SW 1271 (cell line): Measurements from ENCODE around the gene FAM107A.
"Not testable (repeated sequence)": the region's sequence is repeated elsewhere in the genome, so short reads cannot be mapped to it uniquely, and the experiment has no call there.

Source experiments
- DNase-seq, 2 experiments: peaks; one replicate each; lab custom pipeline; 2025; lab: John Stamatoyannopoulos, UW

Gene FAM107A

DNA sequence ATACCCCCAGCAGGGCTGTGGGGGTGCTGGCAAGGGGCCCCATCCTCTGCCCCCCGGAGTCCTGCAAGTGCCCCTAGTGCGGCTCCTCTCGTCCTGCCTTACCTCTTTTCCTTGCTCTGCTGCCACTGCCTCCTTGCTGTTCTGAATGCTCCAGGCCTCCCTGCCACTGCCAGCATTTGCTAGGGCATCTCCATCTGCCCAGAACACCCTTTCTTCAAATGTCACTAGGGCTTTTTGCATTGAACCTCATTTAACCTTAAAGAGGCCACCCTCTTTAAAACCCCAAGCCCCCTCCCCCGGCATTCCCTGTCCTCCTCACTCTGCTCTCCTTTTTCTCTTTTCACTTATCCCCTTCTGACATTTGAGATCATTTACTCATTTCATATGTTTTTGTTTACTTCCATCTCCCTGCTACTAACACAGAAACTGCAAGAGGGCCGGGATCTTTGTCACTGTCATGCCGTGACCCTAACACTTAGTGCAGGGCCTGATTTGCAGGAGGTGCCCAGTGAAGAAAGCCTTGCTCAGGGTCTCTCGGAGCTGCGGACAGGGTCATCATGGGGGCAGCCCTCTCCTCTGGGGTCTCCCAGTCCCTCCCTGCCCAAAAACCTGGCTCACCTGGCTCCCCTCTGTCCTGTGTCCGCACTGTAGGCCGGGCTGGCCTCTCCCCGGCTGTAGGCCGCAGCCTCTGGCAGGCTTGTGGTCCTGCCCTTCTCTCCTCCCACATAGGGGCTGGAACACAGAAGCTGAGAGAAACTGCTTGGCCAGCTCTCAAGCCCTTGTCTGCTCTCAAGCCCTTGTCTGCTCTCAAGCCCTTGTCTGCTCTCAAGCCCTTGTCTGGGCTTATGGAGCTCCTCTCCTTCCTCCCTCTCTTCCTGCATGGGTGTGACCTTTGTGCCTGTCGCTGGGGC is 40.4 kb downstream of the FAM107A start, which contains the start of gene ACOX2:
ACOX2 (minus strand) TSS at position 690 of the 911 bp plus-strand sequence. CDS start 2,084 bp downstream, outside the sequence.
- DNase-seq = no peak

DNA sequence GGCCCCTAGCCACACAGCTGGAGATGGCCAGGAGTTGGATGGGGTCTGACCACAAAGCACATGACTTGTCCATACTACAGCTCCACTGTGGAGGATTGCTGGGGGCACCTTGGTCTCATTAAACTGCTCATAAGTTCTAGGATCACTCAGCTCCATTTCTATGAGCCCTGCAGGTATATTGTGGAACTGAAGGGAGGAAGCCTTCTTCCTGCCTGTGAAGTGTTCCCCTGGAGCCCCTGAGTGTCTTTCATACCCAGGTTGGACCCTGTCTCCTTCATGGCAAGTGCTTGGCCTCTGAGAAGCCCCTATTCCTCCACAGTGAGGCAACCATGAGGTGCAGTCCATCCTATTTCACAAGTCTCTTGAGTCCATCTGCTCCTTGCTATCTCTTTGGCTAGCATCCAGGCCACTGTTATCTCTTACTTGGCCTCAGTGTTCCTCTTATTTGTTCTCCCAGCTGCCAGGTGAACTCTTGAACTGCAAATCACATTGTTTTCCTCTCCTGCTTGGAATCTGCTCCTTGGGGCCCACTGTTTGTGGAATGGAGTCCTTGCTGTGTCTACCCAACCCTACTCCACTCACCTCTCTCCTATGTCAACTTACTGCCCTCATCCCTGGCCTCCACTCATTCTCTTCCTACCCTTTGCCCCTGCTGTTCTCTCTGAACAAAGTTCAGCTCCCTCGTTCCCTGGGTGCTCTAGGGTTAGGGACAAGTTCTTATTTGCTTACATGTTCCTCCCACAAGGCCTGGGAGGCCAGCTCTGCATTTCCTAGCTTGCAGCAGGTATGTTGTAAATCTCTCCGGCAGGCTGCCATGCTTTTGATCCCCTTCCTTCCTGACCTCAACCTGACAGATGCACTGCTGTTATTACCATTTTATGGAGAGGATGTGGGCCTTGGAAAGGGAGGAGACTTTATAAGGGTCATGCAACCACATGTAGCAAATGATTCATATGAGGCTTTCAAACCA is 41.4 kb downstream of the FAM107A start:
- DNase-seq = no peak

DNA sequence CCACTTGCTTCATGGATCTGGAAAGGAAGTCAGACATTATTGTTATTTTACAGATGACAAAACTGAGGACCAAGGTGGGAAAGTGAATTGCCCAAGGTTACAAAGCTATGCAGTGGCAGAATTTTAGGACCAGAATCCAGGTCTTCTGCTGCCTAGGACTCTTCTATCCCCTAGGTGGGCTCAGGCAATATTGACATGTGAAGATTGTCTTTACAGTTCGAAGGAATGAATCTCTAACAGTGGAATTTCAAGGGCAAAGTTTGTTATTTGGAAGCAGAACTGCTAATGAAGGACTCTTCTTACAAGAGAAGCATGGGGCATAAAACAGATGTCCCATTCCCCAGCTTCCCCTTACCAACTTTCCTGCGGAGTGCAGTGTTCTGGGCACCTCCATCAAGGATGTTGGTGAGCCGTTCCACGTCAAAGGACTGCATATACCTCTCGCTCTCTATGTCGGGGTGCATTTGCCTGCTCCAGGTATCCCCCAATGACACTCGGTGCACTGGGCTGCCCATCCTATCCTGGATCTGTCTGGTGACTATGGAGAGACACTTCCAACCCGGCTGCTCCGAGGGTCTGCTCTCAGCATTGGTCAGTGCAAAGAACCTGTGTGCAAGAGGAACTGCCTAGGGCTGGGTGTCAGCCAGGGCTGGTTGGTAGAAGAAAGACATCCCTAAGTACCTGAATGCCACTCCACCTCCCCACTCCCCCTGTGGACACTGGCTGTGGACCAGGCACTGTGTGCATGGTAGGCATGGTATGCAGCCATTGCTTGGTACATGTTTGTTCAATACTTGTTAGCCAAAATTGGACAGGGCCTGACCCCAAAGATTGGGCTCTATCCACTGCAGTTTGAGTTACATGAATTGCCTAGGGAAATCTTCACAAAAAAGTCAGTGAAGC is 42.3 kb downstream of the FAM107A start:
- DNase-seq = no peak

DNA sequence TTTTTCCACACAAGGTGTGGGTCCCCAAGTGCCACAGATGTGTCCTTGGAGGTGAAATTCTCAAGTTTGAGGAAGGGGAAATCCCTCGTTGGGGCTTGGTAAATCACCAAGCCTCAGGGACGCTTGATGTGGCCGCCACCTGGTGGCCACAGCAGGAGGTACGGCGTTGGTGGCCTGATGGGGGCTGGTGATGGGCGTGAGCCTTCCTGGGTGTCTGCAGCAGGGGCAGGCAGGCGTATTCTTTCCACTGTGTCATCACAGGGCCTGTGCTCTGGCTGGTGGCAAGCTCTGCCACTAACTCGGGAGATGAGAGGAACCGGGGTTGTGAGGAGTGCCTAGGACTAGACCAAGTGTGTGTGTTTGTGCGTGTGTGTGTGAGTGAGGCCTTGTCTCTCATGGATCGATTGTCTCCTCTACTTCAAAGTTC is 44.4 kb downstream of the FAM107A start:
- DNase-seq = peak in 1 of 2 experiments; percentile 34

DNA sequence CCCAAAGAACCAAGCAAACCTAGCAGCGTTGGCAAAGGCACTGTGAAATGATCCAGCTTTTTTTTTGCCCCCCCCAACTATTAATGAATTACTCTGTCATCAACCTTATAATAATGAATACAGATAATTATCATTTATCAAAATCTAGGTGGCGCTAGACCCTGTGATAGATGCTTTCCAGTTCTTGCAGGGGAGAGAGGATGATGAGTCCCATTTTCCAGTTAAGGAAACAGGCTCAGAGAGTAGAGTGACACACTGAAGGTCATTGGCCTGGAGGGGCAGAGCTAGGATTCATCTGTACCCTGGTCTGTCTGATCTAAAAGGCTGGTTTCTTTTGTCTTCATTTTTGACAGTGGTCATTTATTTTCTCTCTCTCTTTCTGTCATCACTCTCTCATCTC is 45.2 kb downstream of the FAM107A start:
- DNase-seq = peak in 1 of 2 experiments; percentile 19

DNA sequence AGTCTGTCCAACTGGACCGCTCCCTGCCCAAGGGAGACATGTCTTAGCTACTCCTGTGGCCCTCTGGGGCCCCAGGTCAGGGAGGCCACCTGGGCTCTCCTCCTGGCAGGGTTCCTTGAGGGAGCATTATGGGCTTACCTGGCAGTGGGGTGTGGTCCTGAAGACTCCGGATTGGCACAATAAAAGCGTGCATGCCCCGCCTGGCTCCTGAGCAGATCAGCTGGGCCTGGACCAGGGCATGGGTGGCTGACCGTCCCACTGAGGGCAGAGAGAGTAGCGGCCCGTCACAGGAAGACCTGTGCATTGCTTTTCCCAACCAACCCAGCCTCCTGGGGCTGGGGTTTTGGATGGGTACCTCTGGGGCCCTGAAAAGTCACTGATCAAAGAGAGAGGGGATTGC is 45.6 kb downstream of the FAM107A start:
- no peak for DNase-seq

DNA sequence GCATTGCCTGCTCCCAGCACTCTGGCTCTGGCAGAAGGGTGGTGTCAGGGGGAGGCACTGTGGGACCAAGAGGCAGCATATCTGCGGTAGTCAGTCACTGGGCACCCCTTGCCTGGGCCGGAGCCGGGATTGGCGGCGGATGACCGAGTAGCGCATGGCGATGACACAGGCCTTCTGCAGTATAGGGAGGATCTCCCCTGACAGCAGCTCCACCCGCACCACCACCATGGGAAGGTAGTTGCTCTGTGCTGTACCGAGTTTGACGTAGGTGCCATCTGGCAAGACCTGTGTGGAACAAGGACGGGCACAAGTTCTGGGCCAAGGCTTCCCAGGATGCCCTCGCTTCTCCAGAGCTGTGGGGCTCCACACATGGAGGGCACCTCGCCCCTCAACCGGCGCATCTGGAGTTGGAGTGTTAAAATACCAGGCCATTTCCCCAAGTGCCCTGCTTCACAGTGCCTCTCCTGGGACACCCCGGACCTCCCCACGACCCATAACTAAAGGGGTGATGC is 46.8 kb downstream of the FAM107A start:
- DNase-seq = no peak

DNA sequence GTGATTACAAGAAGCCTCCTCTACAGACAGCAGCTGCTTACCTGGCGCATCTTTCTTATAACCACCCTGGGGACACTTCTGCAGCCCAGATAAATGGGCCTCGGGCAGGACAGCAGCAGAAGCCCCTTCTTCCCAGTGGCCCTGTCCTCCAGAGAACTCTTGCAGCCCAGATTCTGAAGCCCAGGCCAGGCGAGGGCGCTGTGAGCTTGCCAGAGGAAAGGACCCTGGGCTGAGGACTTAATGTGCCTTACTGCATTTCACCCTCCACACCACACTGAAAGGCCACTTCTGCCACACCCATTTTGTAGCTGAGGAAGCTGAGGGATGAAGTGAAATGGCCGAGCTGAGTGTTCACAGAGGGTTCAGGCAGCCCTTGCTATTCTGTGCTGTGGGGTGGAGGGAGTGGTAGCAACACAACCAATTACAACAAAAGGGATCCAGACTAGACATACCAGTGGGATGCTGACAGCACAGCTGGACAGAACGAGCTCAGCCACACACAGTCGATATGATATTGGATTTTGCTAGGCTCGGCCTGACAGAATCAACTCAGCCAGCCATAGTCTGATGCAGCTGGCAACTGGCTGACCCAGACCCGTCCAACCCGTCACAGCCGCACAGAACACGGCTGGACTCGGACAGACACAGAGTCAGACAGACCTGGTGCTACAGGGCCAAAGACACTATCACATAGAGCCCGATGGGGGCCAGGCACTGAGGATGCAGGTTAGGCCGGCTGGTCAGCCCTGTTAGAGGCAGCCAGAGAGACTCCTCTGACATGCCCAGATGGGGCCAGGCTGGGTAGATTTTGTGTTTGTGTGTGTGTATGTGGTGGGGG is 47.5 kb downstream of the FAM107A start:
- no peak for DNase-seq

DNA sequence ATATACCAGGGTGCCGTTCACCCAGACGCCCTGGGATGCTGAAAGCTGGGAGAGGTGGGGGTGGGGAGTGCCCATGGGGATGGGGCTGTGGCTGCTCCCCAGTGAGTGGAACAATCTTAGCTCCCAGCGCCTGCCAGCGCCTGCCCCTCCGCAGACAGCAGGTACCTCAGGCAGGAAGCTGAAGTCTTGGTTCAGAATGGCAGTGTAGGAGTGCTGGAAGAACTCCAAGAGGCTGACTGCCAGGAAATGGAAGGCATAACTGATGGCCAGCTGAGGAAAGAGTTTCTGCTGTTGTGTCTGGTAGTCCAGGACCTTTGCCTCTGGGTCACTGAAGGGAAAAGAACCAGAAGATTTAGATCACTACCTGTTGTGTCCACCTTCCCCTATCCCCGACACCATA is 48.6 kb downstream of the FAM107A start:
- no peak for DNase-seq

DNA sequence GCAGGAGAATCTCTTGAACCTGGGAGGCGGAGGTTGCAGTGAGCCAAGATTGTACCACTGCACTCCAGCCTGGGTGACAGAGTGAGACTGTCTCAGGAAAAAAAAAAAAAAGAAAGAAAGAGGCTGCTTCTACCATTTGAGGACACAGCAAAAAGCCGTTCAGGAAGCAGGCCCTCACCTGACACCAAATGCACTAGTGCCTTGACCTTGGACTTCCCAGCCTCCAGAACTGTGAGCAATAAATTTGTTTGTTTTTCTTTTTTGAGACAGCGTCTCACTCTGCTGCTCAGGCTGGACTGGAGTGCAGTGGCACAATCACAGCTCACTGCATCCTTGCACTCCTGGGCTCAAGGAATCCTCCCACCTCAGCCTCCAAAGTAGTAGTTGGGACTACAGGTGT is 49.8 kb downstream of the FAM107A start:
- DNase-seq = not testable (repeated sequence)

DNA sequence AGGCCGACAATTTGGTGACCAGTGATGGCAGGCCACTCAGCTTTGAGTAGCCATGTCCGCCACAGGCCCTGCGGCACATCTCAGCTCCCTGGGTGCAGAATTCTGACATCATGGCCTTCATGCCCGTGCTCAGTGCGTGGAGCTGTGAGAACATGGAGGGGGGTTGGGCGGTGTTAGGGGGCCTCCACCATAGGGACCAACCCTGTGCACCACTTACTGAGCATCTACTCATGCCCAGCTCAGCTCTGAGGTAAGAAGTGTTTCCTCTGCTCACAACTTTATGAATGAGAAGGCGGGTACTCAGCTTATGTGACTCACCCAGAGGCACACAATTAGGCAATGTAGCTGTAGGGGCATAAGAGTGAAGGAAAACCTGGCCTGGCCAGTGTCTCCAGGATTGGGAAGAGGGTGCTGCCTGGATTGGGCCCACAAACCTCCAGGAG is 50.7 kb downstream of the FAM107A start:
- peak; percentile 12 to 59 for DNase-seq

DNA sequence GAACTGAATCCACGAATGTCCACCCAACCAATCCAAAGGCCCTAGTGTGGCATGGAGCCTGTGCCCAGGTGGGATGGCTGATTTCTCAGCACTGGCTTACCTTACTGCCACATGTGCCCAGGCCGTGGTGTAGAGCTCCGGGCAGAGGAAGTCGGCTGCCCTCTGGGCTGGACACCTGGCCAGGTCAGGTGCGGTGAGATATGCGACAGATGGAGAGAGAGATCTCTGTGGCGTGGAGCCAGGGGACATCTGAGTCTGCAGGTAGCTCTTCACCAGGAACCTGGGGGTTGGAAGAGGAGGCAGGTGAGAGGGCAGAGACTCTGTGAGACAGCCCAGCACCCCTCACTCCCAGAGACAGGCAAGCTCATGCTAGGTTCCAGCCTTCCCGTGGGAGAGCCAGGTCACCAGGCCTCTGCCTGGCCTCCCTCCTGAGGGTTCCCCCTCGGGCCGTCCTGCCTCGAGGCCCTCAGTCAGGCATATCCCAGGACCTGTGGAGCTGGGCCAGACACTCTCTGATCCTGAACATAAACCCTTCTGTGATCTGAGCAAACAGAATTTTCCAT is 52.8 kb downstream of the FAM107A start:
- no peak for DNase-seq

DNA sequence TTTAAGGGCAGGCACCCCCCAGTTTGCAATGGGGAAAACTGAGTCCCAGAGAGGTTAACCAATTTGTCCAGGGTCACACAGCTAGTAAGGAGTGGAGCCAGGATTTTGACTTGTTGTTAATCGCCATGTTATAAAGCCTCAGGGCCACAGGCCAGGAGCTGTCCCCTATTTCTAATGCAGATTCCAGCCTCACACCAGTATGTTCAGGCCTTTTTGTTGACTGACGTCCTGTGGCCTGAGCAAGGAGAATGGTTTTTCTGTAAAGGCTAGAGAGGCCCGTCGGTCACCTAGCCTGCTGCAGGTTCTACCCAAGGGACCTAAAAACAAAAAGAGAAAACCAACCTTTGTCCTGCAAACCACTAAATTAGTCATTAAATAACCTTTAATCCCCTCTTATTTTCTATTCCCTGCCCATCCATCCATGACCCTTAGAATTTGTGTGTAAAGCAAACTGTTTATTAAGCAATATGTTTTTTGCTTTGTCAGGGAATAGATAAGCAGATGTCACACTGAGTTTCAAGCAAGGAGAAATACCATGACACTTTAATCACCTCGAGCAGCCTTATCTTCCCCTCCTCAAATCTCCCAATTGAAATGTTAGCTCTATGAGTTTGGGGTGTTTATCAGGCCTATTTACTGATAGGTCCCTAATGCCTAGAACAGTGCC is 54.3 kb downstream of the FAM107A start:
- no peak for DNase-seq

DNA sequence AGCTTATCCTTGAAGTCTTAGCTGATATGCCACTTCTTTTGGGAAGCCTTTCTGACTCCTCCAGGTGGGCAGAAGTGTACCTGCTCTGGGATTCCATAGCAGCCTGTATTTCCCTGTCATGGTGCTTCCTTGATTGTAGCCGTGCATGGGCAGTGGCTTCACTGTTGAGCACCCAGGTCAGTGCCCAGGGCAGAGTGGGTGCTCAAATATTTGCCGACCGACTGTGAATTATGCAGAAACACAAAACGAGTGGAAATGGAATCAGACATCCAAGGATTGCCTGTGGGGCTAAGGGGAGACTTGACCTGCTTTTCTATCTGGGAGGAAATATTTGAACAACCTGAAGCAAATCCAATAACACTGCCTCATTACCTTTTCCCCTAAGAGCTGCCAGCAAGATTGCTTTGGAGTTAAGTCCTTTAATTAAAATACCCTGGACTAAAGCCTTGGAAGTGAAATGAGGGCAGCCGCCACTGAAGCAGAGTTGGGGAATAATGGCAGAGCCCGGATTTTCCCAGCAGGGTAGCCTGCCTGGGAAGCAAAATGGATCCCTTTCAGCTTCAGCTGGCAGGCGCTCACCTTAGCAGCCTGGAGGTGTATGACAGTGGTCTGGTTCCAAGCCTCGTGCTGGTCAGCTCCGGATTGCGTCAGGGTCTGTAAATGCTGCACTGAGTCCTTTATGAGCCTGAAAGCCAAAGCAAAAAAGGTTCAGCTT is 55.1 kb downstream of the FAM107A start:
- DNase-seq = no peak

DNA sequence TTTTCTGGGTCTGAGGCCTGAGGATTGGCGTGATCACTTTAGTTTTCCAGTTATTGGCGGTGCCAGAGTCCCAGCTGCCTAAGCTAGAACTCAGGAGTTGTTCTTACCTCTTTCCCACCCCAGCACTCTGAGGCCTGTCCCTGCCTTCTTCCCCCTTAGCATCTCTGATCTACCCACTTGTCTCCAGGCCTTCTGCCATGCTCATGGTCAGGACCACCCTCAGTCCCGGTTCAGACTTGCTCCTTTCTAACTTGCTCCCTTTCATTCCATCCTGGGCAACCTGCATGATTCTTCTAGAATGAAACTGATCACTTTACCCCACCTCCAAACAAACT is 55.9 kb downstream of the FAM107A start:
- DNase-seq = no peak

DNA sequence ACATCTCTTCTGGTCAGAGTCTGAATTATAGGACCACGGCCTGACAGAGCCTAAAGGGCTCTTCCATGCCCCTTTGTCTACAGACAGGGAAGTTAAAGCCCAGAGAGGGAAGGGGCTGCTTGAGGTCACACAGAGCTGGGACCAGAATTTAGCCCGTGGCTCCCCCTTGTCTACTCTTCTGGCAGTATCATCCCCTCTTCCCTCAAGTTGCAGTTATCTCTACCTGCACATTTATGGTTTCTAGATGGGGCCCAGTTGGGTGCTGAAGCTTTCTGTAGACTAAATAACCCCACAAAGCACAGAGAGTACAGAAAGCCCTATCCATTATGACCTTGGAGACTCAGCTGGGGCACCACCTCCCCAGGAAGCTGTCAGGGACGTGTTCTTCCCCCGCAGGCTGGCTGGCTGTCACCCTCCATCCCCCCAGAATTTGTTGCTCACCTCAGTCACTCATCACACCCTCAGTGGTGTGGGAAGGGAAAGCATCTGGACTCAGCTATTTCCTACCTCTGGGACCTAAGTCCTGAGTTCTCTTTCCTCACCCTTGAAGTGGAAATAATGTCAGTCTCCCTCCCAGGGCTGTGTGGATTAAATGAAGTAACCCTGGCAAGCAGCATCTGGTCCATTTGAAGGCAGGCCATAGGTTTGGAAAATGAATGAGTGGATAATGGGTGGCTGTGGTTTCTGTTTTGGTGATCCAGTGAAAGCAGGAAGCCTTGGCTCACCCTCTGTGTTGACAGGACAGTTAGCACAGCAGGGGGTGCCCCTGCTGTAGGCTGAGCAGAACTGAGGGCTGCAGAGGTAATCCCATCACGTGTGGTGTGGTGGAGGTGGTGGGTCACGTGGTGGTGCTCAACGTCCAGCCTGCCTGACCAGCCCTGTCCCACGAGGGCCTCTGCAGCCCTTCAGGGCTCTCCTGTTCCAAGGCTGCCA is 56.5 kb downstream of the FAM107A start:
- no peak for DNase-seq

DNA sequence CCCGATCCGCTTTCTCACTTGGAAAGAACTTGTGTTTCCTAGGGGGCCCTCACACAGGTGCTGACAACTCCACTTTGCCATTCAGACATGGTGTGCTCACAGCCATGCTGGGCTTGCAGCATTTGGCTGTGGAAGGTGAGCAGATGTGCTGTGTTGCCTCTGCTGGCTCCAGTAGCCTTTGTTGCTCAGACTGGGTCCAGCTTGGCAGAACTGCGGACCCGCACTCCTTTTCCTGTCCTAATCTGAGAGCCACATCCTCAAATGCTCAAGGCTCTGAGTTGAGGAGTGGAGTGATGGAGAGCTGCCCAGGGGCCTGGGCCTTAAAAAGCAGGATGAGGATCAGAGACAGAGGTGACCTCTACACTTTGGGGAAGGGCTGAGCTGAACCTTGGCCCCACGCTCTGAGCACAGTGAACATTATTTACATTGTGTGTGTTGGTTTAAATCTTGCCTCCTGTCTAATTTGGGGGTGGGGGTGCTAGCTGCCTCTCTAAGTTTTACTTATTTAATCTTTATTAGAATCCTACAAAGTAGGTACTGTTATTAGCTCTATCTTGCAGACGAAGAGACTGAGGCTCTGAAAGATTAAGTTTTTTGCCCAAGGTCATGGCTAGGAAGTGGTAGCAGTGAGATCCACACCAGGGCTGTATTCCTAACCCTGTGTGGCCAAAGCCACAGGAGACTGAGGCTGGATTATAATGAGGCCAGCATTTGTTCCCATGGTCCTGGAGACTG is 57.4 kb downstream of the FAM107A start:
- DNase-seq = no peak
